ENCODE data around the gene CCSER1.
"Not testable (repeated sequence)": the region's sequence is repeated elsewhere in the genome, so short reads cannot be mapped to it uniquely, and the experiment has no call there.

CCSER1 gene

GRCh38 chr4:90456891-90457290 is 329.7 kb downstream of the CCSER1 start:
- no peak for DNase-seq

GRCh38 chr4:90457817-90458216 is 330.6 kb downstream of the CCSER1 start:
- DNase-seq: no peak

DNA sequence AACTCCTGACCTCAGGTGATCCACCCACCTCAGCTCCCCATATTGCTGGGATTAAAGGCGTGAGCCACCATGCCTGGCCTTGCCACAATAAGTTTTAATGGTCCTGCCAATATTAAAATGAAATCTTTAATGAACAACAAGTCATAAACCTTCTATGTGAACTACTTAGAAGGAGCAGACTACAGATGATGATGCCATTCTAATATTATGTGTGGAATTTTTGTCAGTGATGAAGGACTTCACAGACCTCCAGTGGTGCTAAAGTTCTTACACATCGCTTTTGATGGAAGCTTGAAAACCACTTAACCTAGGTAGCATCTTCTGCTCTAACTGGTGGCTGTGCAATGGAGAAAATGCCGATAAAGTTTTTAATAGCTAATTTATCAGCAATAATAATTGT is 331.4 kb downstream of the CCSER1 start:
- no peak for DNase-seq

DNA sequence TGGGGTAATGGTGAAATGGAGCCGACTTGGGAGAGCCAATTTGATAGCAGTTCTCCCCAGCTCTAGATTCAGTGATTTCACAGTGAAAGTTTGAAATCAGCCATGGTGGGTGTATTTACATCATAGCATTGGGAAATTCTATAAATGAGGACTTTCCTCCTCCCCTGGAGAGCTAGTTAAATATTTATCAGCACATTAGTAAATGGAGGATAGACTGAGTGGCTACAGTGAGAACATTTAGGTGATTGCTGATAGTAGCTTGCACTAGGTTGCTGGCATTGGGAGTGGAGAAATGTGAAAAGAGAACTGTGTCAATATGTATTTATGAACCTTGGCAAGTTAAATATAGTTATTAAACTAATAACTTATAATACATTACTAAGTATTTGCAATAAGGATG is 347.3 kb downstream of the CCSER1 start:
- no peak for DNase-seq

DNA sequence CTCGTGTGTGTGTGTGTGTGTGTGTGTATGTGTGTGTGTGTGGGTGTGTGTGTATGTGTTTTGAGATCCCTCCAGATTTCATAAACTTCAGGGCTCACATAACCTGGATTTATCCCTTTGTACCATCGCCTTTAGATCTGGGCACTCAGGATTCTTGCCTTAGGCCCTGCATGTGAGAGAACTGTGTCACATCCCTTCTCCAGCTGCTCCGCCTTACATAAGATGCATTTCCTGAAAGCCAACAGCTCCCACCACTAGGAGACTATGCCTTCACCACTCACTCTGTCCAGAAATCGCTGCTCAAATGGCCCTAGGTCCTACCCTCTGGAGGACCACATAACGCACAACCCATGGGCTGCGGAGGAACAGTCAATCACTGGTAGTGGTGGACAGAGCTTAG is 348.8 kb downstream of the CCSER1 start:
- no peak for DNase-seq

GRCh38 chr4:90476586-90476985 is 349.4 kb downstream of the CCSER1 start:
- DNase-seq: no peak

DNA sequence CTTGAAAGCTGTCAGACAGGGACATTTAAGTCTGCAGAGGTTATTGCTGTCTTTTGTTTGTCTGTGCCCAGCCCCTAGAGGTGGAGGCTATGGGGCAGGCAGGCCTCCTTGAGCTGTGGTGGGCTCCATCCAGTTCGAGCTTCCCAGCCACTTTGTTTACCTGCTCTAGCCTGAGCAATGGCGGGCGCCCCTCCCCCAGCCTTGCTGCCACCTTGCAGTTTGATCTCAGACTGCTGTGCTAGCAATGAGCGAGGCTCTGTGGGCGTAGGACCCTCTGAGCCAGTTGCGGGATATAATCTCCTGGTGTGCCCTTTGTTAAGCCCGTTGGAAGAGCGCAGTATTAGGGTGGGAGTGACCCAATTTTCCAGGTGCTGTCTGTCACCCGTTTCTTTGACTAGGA is 357.7 kb downstream of the CCSER1 start:
- DNase-seq: not testable (repeated sequence)

- DNase-seq: no peak
Observed at GRCh38 chr4:90486346-90486745, 359.2 kb downstream of the CCSER1 start.

GRCh38 chr4:90495211-90495610 is 368.0 kb downstream of the CCSER1 start:
- no peak for DNase-seq

DNA sequence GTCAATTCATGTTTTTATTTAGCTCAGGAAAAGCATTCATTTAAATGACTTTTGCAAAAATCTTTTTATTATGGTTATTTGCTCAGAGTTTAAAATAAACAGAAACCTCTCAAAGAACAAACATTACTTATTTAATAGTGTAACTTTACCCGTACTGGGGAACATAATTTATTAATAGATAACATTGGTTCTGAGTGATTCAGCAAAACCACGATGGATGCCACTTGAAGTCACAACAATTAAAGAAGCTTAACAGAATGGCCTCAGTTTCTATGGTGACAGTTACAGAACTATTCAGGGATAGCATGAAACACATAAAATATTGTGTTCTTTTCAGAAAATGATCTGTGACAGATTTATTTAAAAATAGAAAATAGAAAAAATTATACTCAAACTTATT is 368.7 kb downstream of the CCSER1 start:
- no peak for DNase-seq

GRCh38 chr4:90498175-90498574 is 371.0 kb downstream of the CCSER1 start:
- DNase-seq: no peak

GRCh38 chr4:90503677-90504076 is 376.5 kb downstream of the CCSER1 start:
- DNase-seq: no peak

DNA sequence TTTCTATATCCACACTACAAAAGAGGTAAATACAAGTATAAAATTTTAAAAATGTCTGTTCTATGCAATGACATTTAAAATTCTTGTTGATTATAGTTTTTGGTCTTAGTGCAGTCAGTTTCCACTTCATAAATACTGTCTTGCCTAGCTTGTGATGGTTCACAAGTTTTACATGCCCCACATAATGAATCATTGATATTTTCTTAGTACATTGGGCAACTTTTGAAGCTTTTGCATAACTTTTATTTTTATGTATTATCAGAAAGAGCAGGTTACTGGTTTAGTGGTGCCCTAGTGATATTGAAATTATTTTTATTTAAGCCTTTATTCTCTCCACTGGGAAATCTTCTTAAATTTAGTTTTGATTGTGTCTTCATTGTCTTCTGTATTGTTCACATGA is 388.0 kb downstream of the CCSER1 start:
- DNase-seq: no peak

- no peak for DNase-seq
Observed at GRCh38 chr4:90528551-90528950, 401.4 kb downstream of the CCSER1 start.

DNA sequence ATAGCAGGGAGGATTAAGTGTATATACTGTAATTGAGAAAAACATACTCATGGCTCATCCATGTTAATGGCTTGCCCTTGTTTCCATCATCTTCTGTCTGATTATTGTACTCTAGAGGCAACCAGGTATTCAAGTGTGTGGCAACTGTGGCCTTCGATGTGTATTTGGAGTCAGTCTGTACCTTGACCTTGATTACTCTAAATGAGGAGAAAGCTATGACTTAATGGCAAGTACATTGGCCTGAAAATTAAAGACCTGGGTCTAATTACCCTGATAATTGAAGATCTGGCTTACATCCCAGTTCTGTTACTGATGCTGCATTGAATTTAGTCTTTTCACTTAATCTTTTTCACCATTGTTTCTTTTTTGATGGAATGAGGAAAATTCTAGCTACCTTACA is 409.2 kb downstream of the CCSER1 start:
- no peak for DNase-seq

GRCh38 chr4:90537491-90537890 is 410.3 kb downstream of the CCSER1 start:
- no peak for DNase-seq

DNA sequence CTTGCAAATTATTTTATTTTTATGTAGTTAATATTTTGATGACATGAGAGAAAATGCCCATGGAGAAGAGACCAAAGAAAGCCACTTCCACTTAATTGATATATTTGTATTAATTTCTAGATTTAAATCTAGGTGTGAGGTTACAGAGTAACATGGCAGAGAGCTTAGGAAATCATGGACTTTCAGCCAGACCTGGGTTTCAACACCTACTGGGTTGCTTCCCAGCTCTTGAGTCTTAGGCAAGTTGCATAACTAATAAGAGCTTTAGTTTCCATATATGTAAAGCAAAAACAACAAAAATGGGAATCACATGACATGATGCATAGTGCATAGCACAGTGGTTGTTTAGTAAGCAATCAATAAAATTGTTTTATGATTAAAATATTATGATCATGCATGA is 413.3 kb downstream of the CCSER1 start:
- no peak for DNase-seq

DNA sequence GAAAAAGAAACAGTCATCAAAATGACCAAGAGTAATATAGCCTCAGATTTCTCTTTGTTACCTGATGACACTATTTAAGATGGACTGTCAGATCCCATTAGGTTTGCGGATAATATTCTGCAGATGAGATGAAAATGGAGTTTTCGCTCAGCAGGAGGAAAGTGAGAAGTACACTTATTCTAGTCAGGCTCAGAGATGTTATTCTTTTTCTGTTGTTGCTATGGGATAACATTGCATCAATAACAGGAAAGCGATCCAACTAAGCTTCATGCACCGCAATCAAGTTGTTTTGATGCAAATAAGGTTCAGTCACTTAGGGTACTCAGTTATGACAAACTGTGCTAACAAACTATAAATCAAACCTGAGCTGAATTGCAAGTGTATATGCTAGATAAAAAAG is 415.0 kb downstream of the CCSER1 start:
- DNase-seq: no peak

DNA sequence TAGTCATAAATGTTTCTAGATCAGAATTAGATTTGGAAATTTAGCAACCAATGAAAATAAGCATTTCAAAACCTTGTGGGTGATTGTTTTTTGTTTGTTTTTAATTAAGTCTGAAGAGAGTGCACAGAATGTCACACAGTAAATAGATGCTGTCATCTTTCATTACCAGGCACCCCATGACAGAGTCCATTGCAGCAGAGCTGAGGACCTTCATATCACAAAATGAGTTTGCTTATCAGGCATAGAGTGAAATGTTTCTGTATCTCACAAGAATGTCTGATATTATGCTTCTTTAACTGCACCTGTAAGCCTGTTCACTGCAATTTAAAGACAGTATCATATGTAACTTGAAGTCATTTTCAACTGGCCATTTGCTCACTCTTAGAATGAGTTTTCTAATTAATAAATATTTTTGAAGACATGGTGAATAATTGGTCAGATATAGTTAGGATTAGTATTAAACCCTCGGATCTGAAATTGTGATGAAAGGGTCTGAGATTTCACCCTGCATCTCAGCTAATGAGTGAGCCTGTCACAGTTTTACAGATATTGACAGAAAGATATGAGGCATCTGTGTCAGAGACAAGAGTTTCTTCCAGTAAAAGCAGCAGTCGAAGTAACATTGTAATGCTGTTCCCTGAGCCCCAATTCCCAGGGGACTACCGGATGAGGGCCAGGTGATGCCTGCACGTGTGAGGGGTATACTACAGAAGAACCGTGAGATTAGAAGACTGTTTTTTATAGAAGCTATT is 416.4 kb downstream of the CCSER1 start:
- DNase-seq: no peak

- no peak for DNase-seq
Observed at GRCh38 chr4:90544532-90545045, 417.4 kb downstream of the CCSER1 start.

DNA sequence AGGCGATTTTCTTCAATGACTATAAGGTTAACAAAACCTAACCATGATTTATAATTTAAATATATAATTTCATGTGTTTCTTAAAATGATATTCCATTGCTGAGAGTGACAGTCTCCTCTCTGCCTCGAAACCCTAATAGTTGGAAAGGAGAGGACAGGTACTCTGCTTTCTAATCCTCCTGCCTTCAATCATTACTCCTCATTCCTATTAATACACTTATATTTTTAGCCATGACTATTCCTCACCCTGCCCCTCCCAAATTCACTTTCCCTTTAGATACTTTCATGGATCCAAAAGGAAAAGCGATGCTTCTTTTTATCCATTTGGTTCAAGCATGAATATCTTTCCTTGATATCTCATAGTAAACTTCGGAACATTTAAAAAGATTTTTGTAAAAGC is 418.2 kb downstream of the CCSER1 start:
- no peak for DNase-seq

GRCh38 chr4:90546114-90546513 is 418.9 kb downstream of the CCSER1 start:
- no peak for DNase-seq

DNA sequence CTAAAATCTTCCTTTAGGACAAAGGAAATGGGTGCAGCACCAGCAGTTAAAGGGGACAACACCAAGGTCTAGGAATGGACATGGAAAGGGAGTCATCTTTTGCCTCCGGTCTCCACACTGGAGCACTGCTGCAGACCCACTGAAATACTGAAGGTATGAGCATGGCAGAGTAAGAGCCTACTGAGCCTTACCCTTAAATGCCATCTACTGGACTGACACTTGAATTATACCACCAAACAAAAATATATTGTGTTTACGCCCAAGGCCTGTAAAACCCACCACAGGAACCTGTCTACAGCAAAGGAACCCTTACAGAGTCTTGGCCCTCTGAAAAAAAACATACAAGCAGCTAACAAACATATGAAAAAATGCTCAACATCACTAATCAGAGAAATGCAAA is 443.4 kb downstream of the CCSER1 start:
- DNase-seq: no peak

DNA sequence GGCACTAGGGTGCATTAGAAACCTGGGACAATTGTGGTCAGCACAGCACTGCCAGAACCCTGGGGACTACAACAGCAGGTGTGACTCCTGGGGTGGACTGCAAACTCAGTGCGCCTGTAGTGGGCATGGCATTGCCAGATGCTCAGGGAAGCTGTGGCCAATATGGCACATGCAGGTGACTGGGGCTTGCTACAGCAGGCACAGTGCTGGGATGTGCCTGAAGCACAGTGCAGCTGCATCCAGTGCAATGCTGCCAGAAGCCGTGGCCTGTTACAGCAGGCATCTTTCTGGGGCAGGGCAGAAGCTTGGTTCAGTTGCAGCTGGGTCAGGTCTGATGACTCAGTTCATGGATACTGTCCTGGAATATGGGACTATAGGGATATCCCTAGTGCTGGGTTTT is 445.8 kb downstream of the CCSER1 start:
- no peak for DNase-seq

DNA sequence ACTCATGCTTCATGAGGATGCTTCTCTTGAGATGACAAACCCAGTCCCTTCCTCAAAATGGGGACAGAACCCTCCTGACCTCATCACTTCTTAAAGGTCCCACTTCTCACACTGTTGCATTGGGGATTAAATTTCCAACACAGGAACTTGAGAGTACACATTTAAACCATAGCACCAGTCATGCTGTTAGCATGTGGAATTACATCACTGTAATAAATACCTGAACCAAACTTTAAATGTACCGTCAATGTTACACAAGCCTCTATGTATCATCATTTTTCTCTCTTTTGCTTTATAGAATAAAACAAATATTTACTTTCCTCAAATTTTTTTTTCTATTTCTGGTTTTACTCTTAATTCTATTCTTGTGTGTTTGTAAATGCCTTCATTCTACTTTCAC is 448.2 kb downstream of the CCSER1 start:
- DNase-seq: no peak
